Measurements from ENCODE around the gene LGALS7. TPM values are rescaled to one million over a fixed set of nuclear protein-coding genes. Genes with fewer than 3 reads are reported as not detected.
"Not testable (repeated sequence)": the region's sequence is repeated elsewhere in the genome, so short reads cannot be mapped to it uniquely, and the experiment has no call there.

LGALS7 gene
- total and polyA plus RNA-seq, 5 donors: 0.79 to 1.1 TPM; not detected in 3

GRCh38 chr19:38812009-38812840 lies 38.9 kb upstream of the LGALS7 start:
- intact Hi-C loops (cut with DNase I): no loop called here
- H3K27ac ChIP-seq (ENCODE audit: low read length): no peak overlapping the region
- no peaks in the 10 kb centered on the region for H3K4me1 ChIP-seq (ENCODE audit: control insufficient read depth, insufficient read depth, low read length)
- WGBS: 79% methylated on average over 18 of the region's 18 CpGs
- H3K4me3 ChIP-seq (ENCODE audit: low read length): no peak overlapping the region
- H3K9me3 ChIP-seq (ENCODE audit: control insufficient read depth, low read length): no peaks in the 10 kb centered on the region
- DNase-seq (peak in 1 of 3 donors; percentile 51), ATAC-seq (no peak)
- no peaks in the 10 kb centered on the region for H3K27me3 ChIP-seq (ENCODE audit: control insufficient read depth, insufficient read depth)

- intact Hi-C loops (cut with DNase I): no loop called here
- Histone ChIP-seq H3K4me1 (ENCODE audit: control insufficient read depth, insufficient read depth, low read length) (no peaks in the 10 kb centered on the region), H3K4me3 (ENCODE audit: low read length) (no peak overlapping the region), H3K27me3 (ENCODE audit: control insufficient read depth, insufficient read depth) (no peaks in the 10 kb centered on the region), H3K9me3 (ENCODE audit: control insufficient read depth, low read length) (no peaks in the 10 kb centered on the region), H3K27ac (ENCODE audit: low read length) (no peak overlapping the region)
- ATAC-seq (no peak), DNase-seq (no peak)
- WGBS: 95% methylated on average over 8 of the region's 8 CpGs
These were observed 36.4 kb upstream of the LGALS7 start for GRCh38 chr19:38809592-38810252.

GRCh38 chr19:38808741-38809140 lies 35.4 kb upstream of the LGALS7 start:
- Histone ChIP-seq H3K27ac (ENCODE audit: low read length) (no peak overlapping the region), H3K9me3 (ENCODE audit: control insufficient read depth, low read length) (no peaks in the 10 kb centered on the region), H3K4me1 (ENCODE audit: control insufficient read depth, insufficient read depth, low read length) (no peaks in the 10 kb centered on the region), H3K27me3 (ENCODE audit: control insufficient read depth, insufficient read depth) (no peaks in the 10 kb centered on the region), H3K4me3 (ENCODE audit: low read length) (no peak overlapping the region)
- 93% methylated on average over 17 of the region's 17 CpGs for WGBS
- no peak for ATAC-seq
- intact Hi-C loops (cut with DNase I): no loop called here
- no peak for DNase-seq

- H3K4me1 ChIP-seq (ENCODE audit: control insufficient read depth, insufficient read depth, low read length); H3K27me3 ChIP-seq (ENCODE audit: control insufficient read depth, insufficient read depth); H3K9me3 ChIP-seq (ENCODE audit: control insufficient read depth, low read length); DNase-seq; H3K27ac ChIP-seq (ENCODE audit: low read length); ATAC-seq; intact Hi-C loops (cut with DNase I); H3K4me3 ChIP-seq (ENCODE audit: low read length): not testable (repeated sequence)
- WGBS: 83% methylated on average over 14 of the region's 18 CpGs
These were observed 34.2 kb upstream of the LGALS7 start for GRCh38 chr19:38807374-38808098.

GRCh38 chr19:38806371-38806770 lies 33.1 kb upstream of the LGALS7 start:
- ATAC-seq: no peak
- DNase-seq: no peak
- 94% methylated on average over 6 of the region's 6 CpGs for WGBS
- Histone ChIP-seq H3K4me3 (ENCODE audit: low read length) (no peak overlapping the region), H3K9me3 (ENCODE audit: control insufficient read depth, low read length) (no peaks in the 10 kb centered on the region), H3K27ac (ENCODE audit: low read length) (no peak overlapping the region), H3K4me1 (ENCODE audit: control insufficient read depth, insufficient read depth, low read length) (no peaks in the 10 kb centered on the region), H3K27me3 (ENCODE audit: control insufficient read depth, insufficient read depth) (no peaks in the 10 kb centered on the region)
- intact Hi-C loops (cut with DNase I): no loop called here

GRCh38 chr19:38805180-38805579 lies 31.9 kb upstream of the LGALS7 start:
- DNase-seq: no peak
- H3K27me3 ChIP-seq (ENCODE audit: control insufficient read depth, insufficient read depth): no peaks in the 10 kb centered on the region
- intact Hi-C loops (cut with DNase I): no loop called here
- peak; percentile 41 to 74 for ATAC-seq
- no peaks in the 10 kb centered on the region for H3K4me1 ChIP-seq (ENCODE audit: control insufficient read depth, insufficient read depth, low read length)
- 60% methylated on average over 1 of the region's 1 CpG for WGBS
- no peak overlapping the region for H3K27ac ChIP-seq (ENCODE audit: low read length)
- H3K4me3 ChIP-seq (ENCODE audit: low read length): no peak overlapping the region
- no peaks in the 10 kb centered on the region for H3K9me3 ChIP-seq (ENCODE audit: control insufficient read depth, low read length)

- Histone ChIP-seq H3K4me1 (ENCODE audit: control insufficient read depth, insufficient read depth, low read length) (no peaks in the 10 kb centered on the region), H3K9me3 (ENCODE audit: control insufficient read depth, low read length) (no peaks in the 10 kb centered on the region), H3K4me3 (ENCODE audit: low read length) (no peak overlapping the region), H3K27ac (ENCODE audit: low read length) (no peak overlapping the region), H3K27me3 (ENCODE audit: control insufficient read depth, insufficient read depth) (no peaks in the 10 kb centered on the region)
- intact Hi-C loops (cut with DNase I): no loop called here
- DNase-seq (no peak), ATAC-seq (no peak)
- 92% methylated on average over 10 of the region's 10 CpGs for WGBS
These were observed 30.2 kb upstream of the LGALS7 start for GRCh38 chr19:38803543-38803942.

GRCh38 chr19:38801359-38802095 lies 28.2 kb upstream of the LGALS7 start:
- no peak for ATAC-seq
- 94% methylated on average over 12 of the region's 12 CpGs for WGBS
- H3K9me3 ChIP-seq (ENCODE audit: control insufficient read depth, low read length): no peaks in the 10 kb centered on the region

GRCh38 chr19:38800577-38801347 lies 27.4 kb upstream of the LGALS7 start:
- Histone ChIP-seq H3K4me1 (ENCODE audit: control insufficient read depth, insufficient read depth, low read length) (no peaks in the 10 kb centered on the region), H3K27me3 (ENCODE audit: control insufficient read depth, insufficient read depth) (no peaks in the 10 kb centered on the region), H3K27ac (ENCODE audit: low read length) (no peak overlapping the region), H3K9me3 (ENCODE audit: control insufficient read depth, low read length) (no peaks in the 10 kb centered on the region), H3K4me3 (ENCODE audit: low read length) (no peak overlapping the region)
- intact Hi-C loops (cut with DNase I): no loop called here
- ATAC-seq: no peak
- DNase-seq: no peak
- WGBS: 95% methylated on average over 5 of the region's 5 CpGs

More at GRCh38 chr19:38801359-38802095, 28.2 kb upstream of the LGALS7 start:
- Histone ChIP-seq H3K4me3 (ENCODE audit: low read length) (no peak overlapping the region), H3K27ac (ENCODE audit: low read length) (no peak overlapping the region), H3K27me3 (ENCODE audit: control insufficient read depth, insufficient read depth) (no peaks in the 10 kb centered on the region), H3K4me1 (ENCODE audit: control insufficient read depth, insufficient read depth, low read length) (no peaks in the 10 kb centered on the region)
- DNase-seq: no peak
- intact Hi-C loops (cut with DNase I): no loop called here

GRCh38 chr19:38799104-38799503 lies 25.8 kb upstream of the LGALS7 start:
- Histone ChIP-seq H3K4me3 (ENCODE audit: low read length) (no peak overlapping the region), H3K27me3 (ENCODE audit: control insufficient read depth, insufficient read depth) (no peaks in the 10 kb centered on the region), H3K4me1 (ENCODE audit: control insufficient read depth, insufficient read depth, low read length) (no peaks in the 10 kb centered on the region), H3K9me3 (ENCODE audit: control insufficient read depth, low read length) (no peaks in the 10 kb centered on the region), H3K27ac (ENCODE audit: low read length) (no peak overlapping the region)
- ATAC-seq (no peak), DNase-seq (no peak)
- intact Hi-C loops (cut with DNase I): no loop called here
- WGBS: 93% methylated on average over 10 of the region's 10 CpGs

All from right cardiac atrium (tissue), 5 donors.